Coronary artery (tissue), 2 donors: ENCODE measurements around the gene KYAT1.

ENCODE experiments used
- DNase-seq: peaks from one replicate; pipeline ENCODE4 v3.0.0-alpha.2; 2017; ENCODE audit warnings: low spot score
- H3K27ac ChIP-seq, 2 donors: fragments of 200-600 bp; sonication (generic); one replicate each; pipeline ENCODE4 v1.5.1; 2016 to 2019
- H3K4me3 ChIP-seq: fragments of 200-600 bp; sonication (generic); 2 replicates; pipeline ENCODE4 v1.5.1; 2016; ENCODE audit warnings: mild to moderate bottlenecking, moderate library complexity
- CTCF ChIP-seq: fragments of 200-600 bp; sonication (generic); IDR thresholded peaks from one replicate; pipeline ENCODE4 v1.5.1; 2019; ENCODE audit warnings: antibody characterized with exemption

Gene KYAT1

GRCh38 chr9:128825923-128826700 lies 55.6 kb downstream of the KYAT1 start:
- TF ChIP-seq CTCF: no peak
- Histone ChIP-seq H3K4me3 (no peak overlapping the region), H3K27ac (no peak overlapping the region)
- DNase-seq: no peak

- no peak overlapping the region for H3K4me3 ChIP-seq
- TF ChIP-seq CTCF: no peak
Observed at GRCh38 chr9:128824911-128825310, 56.8 kb downstream of the KYAT1 start.

GRCh38 chr9:128823903-128824406 lies 57.8 kb downstream of the KYAT1 start:
- no peak for DNase-seq
- no peak overlapping the region for H3K27ac ChIP-seq
- H3K4me3 ChIP-seq: no peak overlapping the region
- TF ChIP-seq CTCF: no peak

More at GRCh38 chr9:128824911-128825310, 56.8 kb downstream of the KYAT1 start:
- no peak overlapping the region for H3K27ac ChIP-seq
- no peak for DNase-seq

- no peak overlapping the region for H3K4me3 ChIP-seq
- TF ChIP-seq CTCF: no peak
- no peak for DNase-seq
- no peak overlapping the region for H3K27ac ChIP-seq
Observed at GRCh38 chr9:128823362-128823902, 58.3 kb downstream of the KYAT1 start.

- no peak for DNase-seq
- no peak for TF ChIP-seq CTCF
Observed at GRCh38 chr9:128822407-128823042, 59.2 kb downstream of the KYAT1 start.

GRCh38 chr9:128821584-128822406 lies 60.0 kb downstream of the KYAT1 start:
- Histone ChIP-seq H3K27ac (no peak overlapping the region), H3K4me3 (no peak overlapping the region)
- no peak for DNase-seq
- TF ChIP-seq CTCF: no peak

More at GRCh38 chr9:128822407-128823042, 59.2 kb downstream of the KYAT1 start:
- no peak overlapping the region for H3K4me3 ChIP-seq
- no peak overlapping the region for H3K27ac ChIP-seq
